Endodermal cell (in vitro differentiated cells): ENCODE results near the gene ZP1. TPM values are rescaled to one million over a fixed set of nuclear protein-coding genes. Genes with fewer than 3 reads are reported as not detected.

Source experiments
- DNase-seq: peaks from one replicate; pipeline ENCODE4 v3.0.0-alpha.2; 2017
- H3K27ac ChIP-seq: 2 replicates; pipeline ENCODE4 v1.5.1; 2013; ENCODE audit warnings: mild to moderate bottlenecking, low read depth, low read length, moderate library complexity
- H3K27me3 ChIP-seq: 2 replicates; pipeline ENCODE4 v1.6.1; 2013; ENCODE audit warnings: mild to moderate bottlenecking, low read length, moderate library complexity; ENCODE audit not compliant: insufficient read depth, control insufficient read depth, poor library complexity, severe bottlenecking
- H3K36me3 ChIP-seq: 2 replicates; pipeline ENCODE4 v1.7.0; 2013; ENCODE audit warnings: mild to moderate bottlenecking, low read length, moderate library complexity; ENCODE audit not compliant: control insufficient read depth, insufficient read depth
- H3K4me1 ChIP-seq: one replicate; pipeline ENCODE4 v1.7.0; 2013; ENCODE audit warnings: low read length; ENCODE audit not compliant: control insufficient read depth, insufficient read depth
- H3K4me3 ChIP-seq: 2 replicates; pipeline ENCODE4 v1.5.1; 2013; ENCODE audit warnings: mild to moderate bottlenecking, low read length, moderate library complexity
- H3K9ac ChIP-seq: 2 replicates; pipeline ENCODE4 v1.6.1; 2013; ENCODE audit warnings: mild to moderate bottlenecking, low read length, moderate library complexity; ENCODE audit not compliant: poor library complexity, severe bottlenecking; ENCODE audit errors: extremely low read depth
- H3K9me3 ChIP-seq: 2 replicates; pipeline ENCODE4 v1.6.1; 2013; ENCODE audit warnings: mild to moderate bottlenecking, low read length, moderate library complexity; ENCODE audit not compliant: control insufficient read depth
- H3K27ac Mint-ChIP-seq: 2 replicates; pipeline ENCODE4 v1.8.0; 2020; ENCODE audit warnings: mixed read lengths
- H3K27me3 Mint-ChIP-seq: 2 replicates; pipeline ENCODE4 v1.8.0; 2021; ENCODE audit warnings: mild to moderate bottlenecking, mixed read lengths; ENCODE audit not compliant: insufficient read depth
- H3K36me3 Mint-ChIP-seq: 2 replicates; pipeline ENCODE4 v1.8.0; 2020; ENCODE audit warnings: low read depth, mixed read lengths
- H3K4me1 Mint-ChIP-seq: 2 replicates; pipeline ENCODE4 v1.8.0; 2020; ENCODE audit warnings: mixed read lengths
- H3K4me3 Mint-ChIP-seq: 2 replicates; pipeline ENCODE4 v1.8.0; 2020; ENCODE audit warnings: mild to moderate bottlenecking, moderate library complexity, mixed read lengths
- H3K9me3 Mint-ChIP-seq: 2 replicates; pipeline ENCODE4 v1.8.0; 2020; ENCODE audit warnings: mild to moderate bottlenecking, mixed read lengths
- CTCF ChIP-seq: fragments of 200-600 bp; sonication (generic); conservative IDR thresholded peaks from 2 replicates; pipeline ENCODE4 v1.5.0; 2021; ENCODE audit warnings: antibody characterized with exemption, mild to moderate bottlenecking
- WGBS, 2 experiments: methylation state at CpG; one replicate each; pipeline versions ENCODE4 v1.1.5 to v1.1.7; 2013; ENCODE audit warnings: missing lambda C conversion rate in 2 of 2, mixed read lengths in 1 of 2; ENCODE audit not compliant: insufficient coverage in 1 of 2, insufficient read length in 1 of 2; 5-methylcytosine and 5-hydroxymethylcytosine counted together
- total RNA-seq, 2 donors: library from RNA; stranded (reverse); fragmentation: NEBNext Ultra II Directional in 1 of 2; extraction: Animal tissue kit (Norgen Biotek cat#: 25700) in 1 of 2; gene quantifications; 2 replicates in 1 of 2; 3 replicates in 1 of 2; pipeline ENCODE4 v1.2.1, GENCODE V29; 2021

The ZP1 gene
- total RNA-seq, 2 donors from 2014 or later: not detected

DNA sequence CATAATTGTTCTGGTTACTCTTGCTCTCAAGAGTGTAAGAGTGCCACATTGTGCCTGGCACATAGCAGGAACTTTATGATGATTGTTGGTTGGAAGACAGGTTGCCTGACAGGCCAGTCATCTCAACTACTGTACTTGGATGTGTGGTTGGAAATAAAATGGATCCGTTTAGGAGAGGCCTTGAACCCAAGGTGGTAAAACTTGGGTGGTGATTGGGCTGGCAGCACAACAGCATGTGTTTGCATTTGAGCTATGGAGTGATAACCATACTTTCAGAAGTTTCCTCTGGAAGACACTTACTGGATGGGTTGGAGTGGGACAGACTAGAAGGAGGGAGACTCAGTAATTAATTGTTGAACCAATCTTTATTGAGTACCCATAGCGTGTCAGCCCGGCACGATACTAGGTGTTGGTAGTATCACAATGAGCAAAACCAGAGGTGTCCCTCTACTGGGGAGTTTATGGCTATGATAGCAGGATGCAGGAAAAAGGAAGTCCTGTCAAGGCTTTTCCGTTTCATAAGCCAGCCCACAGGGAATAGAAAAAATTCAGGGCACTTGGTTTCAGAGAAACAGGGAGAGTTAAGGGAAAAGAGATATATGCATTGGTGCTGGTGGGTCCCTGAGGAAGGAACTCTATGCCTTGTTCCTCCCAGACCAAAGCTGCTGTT, 43.5 kb downstream of the ZP1 start:
- Histone ChIP-seq H3K9ac (no peak overlapping the region), H3K4me3 (no peak overlapping the region), H3K27me3 (peaks cover 24% of the 10 kb centered on the region), H3K9me3 (no peaks in the 10 kb centered on the region), H3K4me1 (peaks cover 3% of the 10 kb centered on the region), H3K36me3 (no peaks in the 10 kb centered on the region), H3K27ac (no peak overlapping the region)
- TF ChIP-seq CTCF: peak; percentile 41
- Mint-ChIP-seq H3K9me3 (no peaks in the 10 kb centered on the region), H3K27ac (no peak overlapping the region), H3K36me3 (no peaks in the 10 kb centered on the region), H3K4me3 (no peak overlapping the region), H3K4me1 (peaks cover 22% of the 10 kb centered on the region), H3K27me3 (peaks cover 48% of the 10 kb centered on the region)
- no peak for DNase-seq
- 83 to 88% methylated on average over 5 of the region's 5 CpGs for WGBS, 2 experiments

- DNase-seq: no peak
- Mint-ChIP-seq H3K4me3 (no peak overlapping the region), H3K4me1 (peaks cover 29% of the 10 kb centered on the region), H3K27me3 (peaks cover 48% of the 10 kb centered on the region), H3K9me3 (no peaks in the 10 kb centered on the region), H3K36me3 (no peaks in the 10 kb centered on the region), H3K27ac (no peak overlapping the region)
- H3K4me1 ChIP-seq: peaks cover 12% of the 10 kb centered on the region
- peak overlapping the region; percentile 55 for H3K27ac ChIP-seq
- TF ChIP-seq CTCF: no peak
- H3K9ac ChIP-seq: no peak overlapping the region
- H3K4me3 ChIP-seq: no peak overlapping the region
- H3K36me3 ChIP-seq: no peaks in the 10 kb centered on the region
- WGBS, 2 experiments: 76 to 84% methylated on average over 11 to 12 of the region's 12 CpGs
- peaks cover 24% of the 10 kb centered on the region for H3K27me3 ChIP-seq
- H3K9me3 ChIP-seq: no peaks in the 10 kb centered on the region
These were observed 45.0 kb downstream of the ZP1 start for GRCh38 chr11:60912223-60912850.

DNA sequence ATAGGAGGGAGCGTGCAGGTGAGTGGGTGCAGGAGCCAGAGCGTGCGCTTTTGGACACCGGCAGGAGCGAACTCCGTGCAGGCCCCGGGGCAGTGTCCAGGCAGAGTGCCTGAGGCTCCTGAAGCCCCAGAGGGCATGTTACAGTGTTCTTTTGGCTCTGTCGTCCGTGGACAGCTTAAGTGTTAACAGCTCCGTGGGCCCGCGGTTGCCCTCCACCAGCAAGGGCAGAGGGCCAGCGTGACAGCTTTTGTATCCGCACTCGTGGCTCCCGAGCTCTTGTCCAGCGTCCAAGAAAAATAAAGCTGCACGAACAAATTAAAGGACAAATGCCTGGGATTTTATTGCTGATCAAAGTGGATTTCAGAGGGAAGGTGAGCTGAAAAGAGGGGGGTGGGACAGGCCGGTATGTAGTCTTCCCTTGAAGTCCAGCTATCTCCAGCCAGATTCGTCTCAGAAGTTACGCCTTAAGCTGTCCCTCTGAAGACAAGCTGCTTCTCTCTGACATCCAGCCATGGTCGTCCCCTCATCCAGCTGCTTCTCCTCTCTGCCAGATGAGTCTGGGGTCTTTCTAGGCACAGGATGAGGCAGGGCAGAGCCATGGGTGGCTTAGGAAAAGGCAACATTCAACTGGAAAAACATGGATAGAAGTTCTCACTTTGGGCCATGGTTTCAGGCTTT, 45.6 kb downstream of the ZP1 start:
- no peak for TF ChIP-seq CTCF
- no peaks in the 10 kb centered on the region for H3K36me3 Mint-ChIP-seq
- 84 to 93% methylated on average over 19 to 22 of the region's 22 CpGs for WGBS, 2 experiments

More for the DNA sequence above, 45.6 kb downstream of the ZP1 start:
- H3K4me1 Mint-ChIP-seq: peaks cover 33% of the 10 kb centered on the region
- peak overlapping the region; percentile 84 for H3K4me3 Mint-ChIP-seq
- peaks cover 21% of the 10 kb centered on the region for H3K27me3 ChIP-seq
- no peaks in the 10 kb centered on the region for H3K9me3 ChIP-seq
- H3K27me3 Mint-ChIP-seq: peaks cover 45% of the 10 kb centered on the region
- DNase-seq: no peak
- no peaks in the 10 kb centered on the region for H3K9me3 Mint-ChIP-seq
- H3K27ac Mint-ChIP-seq: no peak overlapping the region
- peaks cover 12% of the 10 kb centered on the region for H3K4me1 ChIP-seq
- H3K27ac ChIP-seq: peak overlapping the region; percentile 81
- H3K9ac ChIP-seq: no peak overlapping the region
- no peaks in the 10 kb centered on the region for H3K36me3 ChIP-seq
- peak overlapping the region; percentile 92 for H3K4me3 ChIP-seq
